Esophagus squamous epithelium (tissue), 5 donors: Measurements from ENCODE around the gene BFSP1. TPM values are rescaled to one million over a fixed set of nuclear protein-coding genes. Genes with fewer than 3 reads are reported as not detected.

Experiments used
- DNase-seq: peaks from one replicate; lab custom pipeline; 2025; lab: John Stamatoyannopoulos, UW
- H3K27ac ChIP-seq, 4 donors: fragments of 200-600 bp; sonication (generic); one replicate each; pipeline ENCODE4 v1.5.1; 2016 to 2019; ENCODE audit warnings: mild to moderate bottlenecking in 1 of 4
- H3K27me3 ChIP-seq, 4 donors: fragments of 200-600 bp; sonication (generic); 1 replicate in 3 of 4; 2 replicates in 1 of 4; pipeline versions ENCODE4 v1.5.1 to v1.6.0; 2017 to 2021; ENCODE audit warnings: antibody characterized with exemption in 1 of 4
- H3K36me3 ChIP-seq, 3 donors: fragments of 200-600 bp; sonication (generic); one replicate each; pipeline ENCODE4 v1.5.1; 2016 to 2019
- H3K4me1 ChIP-seq, 3 donors: fragments of 200-600 bp; sonication (generic); one replicate each; pipeline ENCODE4 v1.5.1; 2017 to 2019
- H3K4me3 ChIP-seq, 4 donors: fragments of 200-600 bp; sonication (generic); 1 replicate in 3 of 4; 2 replicates in 1 of 4; pipeline ENCODE4 v1.5.1; 2016 to 2019; ENCODE audit warnings: mild to moderate bottlenecking in 2 of 4, moderate library complexity in 1 of 4
- H3K9me3 ChIP-seq, 3 donors: fragments of 200-600 bp; sonication (generic); one replicate each; pipeline ENCODE4 v1.5.1; 2016 to 2019
- CTCF ChIP-seq, 6 experiments: fragments of 450-650 bp in 4 of 6; fragments of 200-600 bp in 2 of 6; sonication (generic) in 2 of 6; IDR thresholded peaks; one replicate each; pipeline ENCODE4 v1.5.1; 2016 to 2019; ENCODE audit warnings: antibody characterized with exemption in 6 of 6, mild to moderate bottlenecking in 4 of 6, moderate library complexity in 4 of 6
- POLR2A ChIP-seq, 4 donors: fragments of 450-650 bp; IDR thresholded peaks; one replicate each; pipeline ENCODE4 v1.6.1; 2017; ENCODE audit warnings: antibody characterized with exemption in 4 of 4, mild to moderate bottlenecking in 4 of 4, moderate library complexity in 3 of 4
- WGBS, 2 donors: methylation state at CpG; one replicate each; pipeline ENCODE4 v1.1.5; 2018; 5-methylcytosine and 5-hydroxymethylcytosine counted together
- intact Hi-C: fragments of 100-400 bp; cut with DNase I; formaldehyde crosslinking; loops from one replicate; pipeline ENCODE4 v1.15.0; 2022
- total RNA-seq, 4 donors: library from RNA; depleted of rRNA; stranded (reverse); fragments of >200 nt; gene quantifications; one replicate each; pipeline ENCODE4 v1.1.0, GENCODE V29; 2016
- donor health status: DM: yes; HTN: yes; CAD: no.

Gene BFSP1
- total RNA-seq, 4 donors from 2014 or later = 0.56 to 1.3 (median 1.00) TPM

- Histone ChIP-seq H3K4me1 (no peaks in the 10 kb centered on the region), H3K9me3 (no peaks in the 10 kb centered on the region), H3K4me3 (no peak overlapping the region), H3K27ac (no peak overlapping the region), H3K27me3 (peaks cover 0 to 14% (median 0%) of the 10 kb centered on the region in 4 donors), H3K36me3 (no peaks in the 10 kb centered on the region)
- DNase-seq = no peak
- intact Hi-C loops = no loop called here
- TF ChIP-seq POLR2A (IDR thresholded peaks at IDR 0.05) (no peak), CTCF (IDR thresholded peaks at IDR 0.05) (no peak)
- 85 to 88% methylated on average over 5 of the region's 5 CpGs for WGBS, 2 donors
Observed at GRCh38 chr20:17482536-17482935, 48.6 kb downstream of the BFSP1 start.

GRCh38 chr20:17481661-17482060 lies 49.5 kb downstream of the BFSP1 start:
- peaks cover 0 to 13% (median 0%) of the 10 kb centered on the region in 4 donors for H3K27me3 ChIP-seq
- H3K36me3 ChIP-seq = no peaks in the 10 kb centered on the region
- no peak for TF ChIP-seq POLR2A (IDR thresholded peaks at IDR 0.05)
- no peak for TF ChIP-seq CTCF (IDR thresholded peaks at IDR 0.05)
- 81 to 88% methylated on average over 9 to 14 of the region's 16 CpGs for WGBS, 2 donors
- H3K4me3 ChIP-seq = no peak overlapping the region
- no peak for DNase-seq
- H3K9me3 ChIP-seq = no peaks in the 10 kb centered on the region
- H3K27ac ChIP-seq = no peak overlapping the region
- H3K4me1 ChIP-seq = no peaks in the 10 kb centered on the region
- intact Hi-C loops = no loop called here

- Histone ChIP-seq H3K27ac (no peak overlapping the region), H3K4me3 (no peak overlapping the region), H3K36me3 (no peaks in the 10 kb centered on the region), H3K9me3 (no peaks in the 10 kb centered on the region), H3K4me1 (no peaks in the 10 kb centered on the region), H3K27me3 (peaks cover 0 to 10% (median 0%) of the 10 kb centered on the region in 4 donors)
- TF ChIP-seq CTCF (IDR thresholded peaks at IDR 0.05) (no peak), POLR2A (IDR thresholded peaks at IDR 0.05) (no peak)
- DNase-seq = no peak
- 84 to 85% methylated on average over 10 to 11 of the region's 11 CpGs for WGBS, 2 donors
- intact Hi-C loops = no loop called here
Observed at GRCh38 chr20:17480696-17481095, 50.5 kb downstream of the BFSP1 start.

- H3K4me3 ChIP-seq = no peak overlapping the region
- no peak overlapping the region for H3K27ac ChIP-seq
- WGBS, 2 donors = 94 to 95% methylated on average over 12 to 22 of the region's 23 CpGs
- intact Hi-C loops = no loop called here
- no peaks in the 10 kb centered on the region for H3K4me1 ChIP-seq
- H3K27me3 ChIP-seq = peaks cover 0 to 7% (median 0%) of the 10 kb centered on the region in 4 donors
- TF ChIP-seq CTCF (IDR thresholded peaks at IDR 0.05) (no peak), POLR2A (IDR thresholded peaks at IDR 0.05) (no peak)
- H3K36me3 ChIP-seq = no peaks in the 10 kb centered on the region
- DNase-seq = no peak
- H3K9me3 ChIP-seq = no peaks in the 10 kb centered on the region
Observed at GRCh38 chr20:17479063-17479657, 52.0 kb downstream of the BFSP1 start.

- no peak for DNase-seq
- Histone ChIP-seq H3K4me1 (no peaks in the 10 kb centered on the region), H3K4me3 (no peak overlapping the region), H3K36me3 (no peaks in the 10 kb centered on the region), H3K27ac (no peak overlapping the region), H3K27me3 (no peaks in the 10 kb centered on the region), H3K9me3 (no peaks in the 10 kb centered on the region)
- 75 to 89% methylated on average over 2 to 6 of the region's 6 CpGs for WGBS, 2 donors
- intact Hi-C loops = no loop called here
- TF ChIP-seq CTCF (IDR thresholded peaks at IDR 0.05) (no peak), POLR2A (IDR thresholded peaks at IDR 0.05) (no peak)
Observed at GRCh38 chr20:17473659-17474058, 57.5 kb downstream of the BFSP1 start.
